ENCODE results near the gene ZNF850.
"Not testable (repeated sequence)": the region's sequence is repeated elsewhere in the genome, so short reads cannot be mapped to it uniquely, and the experiment has no call there.

Gene ZNF850

DNA sequence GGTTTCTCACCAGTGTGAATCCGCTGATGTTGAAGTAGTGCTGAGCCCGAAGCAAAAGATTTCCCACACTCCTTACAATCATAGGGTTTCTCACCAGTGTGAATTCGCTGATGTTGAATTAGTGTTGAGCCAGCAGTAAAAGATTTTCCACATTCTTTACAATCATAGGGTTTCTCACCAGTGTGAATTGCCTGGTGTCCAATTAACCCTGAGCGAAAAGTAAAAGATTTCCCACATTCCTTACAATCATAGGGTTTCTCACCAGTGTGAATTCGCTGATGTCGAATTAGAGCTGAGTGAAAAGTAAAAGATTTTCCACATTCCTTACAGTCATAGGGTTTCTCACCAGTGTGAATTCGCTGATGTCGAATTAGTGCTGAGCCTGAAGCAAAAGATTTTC is 23.0 kb downstream of the ZNF850 start:
- not testable (repeated sequence) for H3K27me3 ChIP-seq (ENCODE audit: control insufficient read depth in 1 of 2, insufficient read depth in 1 of 2, low read length in 2 of 2); H3K14ac ChIP-seq (ENCODE audit: low read length in 2 of 2); H3K4me2 ChIP-seq (ENCODE audit: low read length, poor library complexity, severe bottlenecking); H2BK15ac ChIP-seq (ENCODE audit: low read depth, poor library complexity, severe bottlenecking); H3K27ac ChIP-seq (ENCODE audit: low read length, poor library complexity, severe bottlenecking); H4K91ac ChIP-seq (ENCODE audit: low read length); H3K4ac ChIP-seq (ENCODE audit: low read depth in 1 of 2, low read length in 2 of 2); H3K23ac ChIP-seq (ENCODE audit: low read length in 2 of 2); H4K8ac ChIP-seq (ENCODE audit: low read length); H2AK5ac ChIP-seq (ENCODE audit: low read length, severe bottlenecking); H2BK12ac ChIP-seq (ENCODE audit: low read length in 2 of 2); H2AFZ ChIP-seq (ENCODE audit: low read depth, low read length); H3K9ac ChIP-seq (ENCODE audit: low read length); H3K79me1 ChIP-seq (replicated peaks; ENCODE audit: low read length, poor library complexity, severe bottlenecking); H2BK5ac ChIP-seq (ENCODE audit: low read depth, low read length, poor library complexity, severe bottlenecking); DNase-seq; H3K18ac ChIP-seq (ENCODE audit: low read depth in 1 of 2, low read length in 2 of 2); H2BK120ac ChIP-seq (ENCODE audit: low read depth, low read length); H3K4me1 ChIP-seq (ENCODE audit: control insufficient read depth, insufficient read depth, low read depth, low read length)
- Histone ChIP-seq H3K9me3 (ENCODE audit: control insufficient read depth, low read length) (peaks cover 96% of the 10 kb centered on the region), H3K4me3 (ENCODE audit: insufficient read depth in 1 of 2, low read depth in 1 of 2, low read length in 2 of 2) (peak overlapping the region in 1 of 2 experiments; percentile 45), H3K36me3 (ENCODE audit: control insufficient read depth in 1 of 2, insufficient read depth in 2 of 2, low read depth in 1 of 2, low read length in 2 of 2) (peaks cover 28 to 67% of the 10 kb centered on the region in 2 experiments)
- WGBS = 100% methylated on average over 5 of the region's 8 CpGs

DNA sequence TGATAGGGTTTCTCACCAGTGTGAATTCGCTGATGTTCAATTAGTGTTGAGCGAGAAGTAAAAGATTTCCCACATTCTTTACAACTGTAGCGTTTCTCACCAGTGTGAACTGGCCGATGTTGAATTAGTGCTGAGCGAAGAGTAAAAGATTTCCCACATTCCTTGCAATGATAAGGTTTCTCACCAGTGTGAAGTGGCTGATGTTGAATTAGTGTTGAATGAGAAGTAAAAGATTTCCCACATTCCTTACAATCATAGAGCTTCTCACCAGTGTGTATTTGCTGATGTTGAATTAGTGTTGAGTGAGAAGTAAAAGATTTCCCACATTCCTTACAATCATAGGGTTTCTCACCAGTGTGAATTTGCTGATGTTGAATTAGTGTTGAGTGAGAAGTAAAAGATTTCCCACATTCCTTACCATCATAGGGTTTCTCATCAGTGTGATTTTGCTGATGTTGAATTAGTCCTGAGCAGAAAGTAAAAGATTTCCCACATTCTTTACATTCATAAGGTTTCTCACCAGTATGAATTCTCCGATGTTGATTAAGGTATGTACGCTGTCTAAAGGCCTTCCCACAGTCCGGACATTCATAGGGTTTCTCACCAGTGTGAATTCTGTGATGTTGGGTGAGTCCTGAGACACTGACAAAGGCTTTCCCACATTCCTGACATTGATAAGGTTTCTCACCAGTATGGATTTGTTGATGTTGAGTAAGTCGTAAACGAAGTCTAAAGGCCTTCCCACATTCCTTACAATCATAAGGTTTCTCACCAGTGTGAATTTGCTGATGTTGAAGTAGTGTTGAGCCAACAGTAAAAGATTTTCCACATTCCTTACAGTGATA is 24.0 kb downstream of the ZNF850 start:
- H3K27ac ChIP-seq (ENCODE audit: low read length, poor library complexity, severe bottlenecking) = no peak overlapping the region
- no peak overlapping the region for H4K8ac ChIP-seq (ENCODE audit: low read length)
- no peak overlapping the region for H3K4me2 ChIP-seq (ENCODE audit: low read length, poor library complexity, severe bottlenecking)
- H2BK120ac ChIP-seq (ENCODE audit: low read depth, low read length) = no peak overlapping the region
- no peak overlapping the region for H3K4ac ChIP-seq (ENCODE audit: low read depth in 1 of 2, low read length in 2 of 2)
- no peak overlapping the region for H2AFZ ChIP-seq (ENCODE audit: low read depth, low read length)
- no peak overlapping the region for H3K23ac ChIP-seq (ENCODE audit: low read length in 2 of 2)
- no peak overlapping the region for H2BK5ac ChIP-seq (ENCODE audit: low read depth, low read length, poor library complexity, severe bottlenecking)
- WGBS = over 99% methylated on average over 7 of the region's 10 CpGs
- H3K4me3 ChIP-seq (ENCODE audit: insufficient read depth in 1 of 2, low read depth in 1 of 2, low read length in 2 of 2) = peak overlapping the region in 1 of 2 experiments; percentile 45
- no peaks in the 10 kb centered on the region for H3K27me3 ChIP-seq (ENCODE audit: control insufficient read depth in 1 of 2, insufficient read depth in 1 of 2, low read length in 2 of 2)
- no peak overlapping the region for H4K91ac ChIP-seq (ENCODE audit: low read length)
- H2BK15ac ChIP-seq (ENCODE audit: low read depth, poor library complexity, severe bottlenecking) = no peak overlapping the region
- H3K14ac ChIP-seq (ENCODE audit: low read length in 2 of 2) = no peak overlapping the region
- H2AK5ac ChIP-seq (ENCODE audit: low read length, severe bottlenecking) = no peak overlapping the region
- no peak for DNase-seq
- no peak overlapping the region for H3K18ac ChIP-seq (ENCODE audit: low read depth in 1 of 2, low read length in 2 of 2)
- H3K9me3 ChIP-seq (ENCODE audit: control insufficient read depth, low read length) = peaks cover 97% of the 10 kb centered on the region
- H3K79me1 ChIP-seq (replicated peaks; ENCODE audit: low read length, poor library complexity, severe bottlenecking) = peaks cover 6% of the 10 kb centered on the region
- peaks cover 27 to 64% of the 10 kb centered on the region in 2 experiments for H3K36me3 ChIP-seq (ENCODE audit: control insufficient read depth in 1 of 2, insufficient read depth in 2 of 2, low read depth in 1 of 2, low read length in 2 of 2)
- no peak overlapping the region for H2BK12ac ChIP-seq (ENCODE audit: low read length in 2 of 2)
- H3K4me1 ChIP-seq (ENCODE audit: control insufficient read depth, insufficient read depth, low read depth, low read length) = no peaks in the 10 kb centered on the region
- H3K9ac ChIP-seq (ENCODE audit: low read length) = no peak overlapping the region

DNA sequence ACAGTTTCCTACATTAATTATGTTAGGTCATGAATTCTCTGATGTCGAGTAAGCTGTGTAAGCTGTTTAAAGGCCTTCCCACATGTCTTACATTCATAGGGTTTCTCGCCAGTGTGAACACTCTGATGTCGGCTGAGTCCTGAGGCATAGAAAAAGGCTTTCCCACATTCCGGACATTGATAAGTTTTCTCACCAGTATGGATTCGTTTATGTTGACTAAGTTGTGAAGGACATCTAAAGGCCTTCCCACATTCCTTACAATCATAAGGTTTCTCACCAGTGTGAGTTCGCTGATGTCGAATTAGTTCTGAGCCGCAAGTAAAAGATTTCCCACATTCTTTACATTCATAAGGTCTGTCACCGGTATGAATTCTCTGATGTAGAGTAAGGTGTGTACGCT is 24.9 kb downstream of the ZNF850 start:
- H2AFZ ChIP-seq (ENCODE audit: low read depth, low read length) = no peak overlapping the region
- peak overlapping the region in 1 of 2 experiments; percentile 45 for H3K4me3 ChIP-seq (ENCODE audit: insufficient read depth in 1 of 2, low read depth in 1 of 2, low read length in 2 of 2)
- H3K79me1 ChIP-seq (replicated peaks; ENCODE audit: low read length, poor library complexity, severe bottlenecking) = peaks cover 6% of the 10 kb centered on the region
- H2BK15ac ChIP-seq (ENCODE audit: low read depth, poor library complexity, severe bottlenecking) = no peak overlapping the region
- H3K9me3 ChIP-seq (ENCODE audit: control insufficient read depth, low read length) = peaks cover 97% of the 10 kb centered on the region
- H3K4ac ChIP-seq (ENCODE audit: low read depth in 1 of 2, low read length in 2 of 2) = no peak overlapping the region
- H3K27me3 ChIP-seq (ENCODE audit: control insufficient read depth in 1 of 2, insufficient read depth in 1 of 2, low read length in 2 of 2) = no peaks in the 10 kb centered on the region
- H3K9ac ChIP-seq (ENCODE audit: low read length) = no peak overlapping the region
- DNase-seq = no peak
- H3K14ac ChIP-seq (ENCODE audit: low read length in 2 of 2) = no peak overlapping the region
- H3K27ac ChIP-seq (ENCODE audit: low read length, poor library complexity, severe bottlenecking) = no peak overlapping the region
- no peak overlapping the region for H3K23ac ChIP-seq (ENCODE audit: low read length in 2 of 2)
- no peak overlapping the region for H3K4me2 ChIP-seq (ENCODE audit: low read length, poor library complexity, severe bottlenecking)
- no peak overlapping the region for H4K8ac ChIP-seq (ENCODE audit: low read length)
- no peak overlapping the region for H3K18ac ChIP-seq (ENCODE audit: low read depth in 1 of 2, low read length in 2 of 2)
- 97% methylated on average over 6 of the region's 10 CpGs for WGBS
- no peak overlapping the region for H2AK5ac ChIP-seq (ENCODE audit: low read length, severe bottlenecking)
- no peak overlapping the region for H2BK12ac ChIP-seq (ENCODE audit: low read length in 2 of 2)
- no peak overlapping the region for H4K91ac ChIP-seq (ENCODE audit: low read length)
- H3K36me3 ChIP-seq (ENCODE audit: control insufficient read depth in 1 of 2, insufficient read depth in 2 of 2, low read depth in 1 of 2, low read length in 2 of 2) = peaks cover 27 to 58% of the 10 kb centered on the region in 2 experiments
- no peaks in the 10 kb centered on the region for H3K4me1 ChIP-seq (ENCODE audit: control insufficient read depth, insufficient read depth, low read depth, low read length)
- no peak overlapping the region for H2BK120ac ChIP-seq (ENCODE audit: low read depth, low read length)
- H2BK5ac ChIP-seq (ENCODE audit: low read depth, low read length, poor library complexity, severe bottlenecking) = no peak overlapping the region

DNA sequence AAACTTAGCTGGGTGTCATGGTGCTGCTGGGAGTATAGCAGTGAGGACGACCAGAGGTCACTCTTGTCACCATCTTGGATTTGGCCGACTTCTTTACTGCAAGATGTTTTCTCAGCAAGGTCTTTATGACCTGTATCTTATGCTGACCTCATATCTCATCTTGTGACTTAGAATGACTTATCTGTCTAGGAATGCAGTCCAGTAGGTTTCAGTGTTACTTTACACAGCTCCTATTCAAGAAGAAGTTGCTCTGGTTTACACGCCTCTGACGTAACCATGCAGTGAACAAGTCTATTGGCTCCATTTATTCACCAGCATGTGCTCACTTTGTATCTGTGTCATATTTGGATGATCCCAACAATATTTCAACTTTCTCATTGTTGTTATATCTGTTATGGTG is 26.7 kb downstream of the ZNF850 start:
- Histone ChIP-seq H2AFZ (ENCODE audit: low read depth, low read length) (no peak overlapping the region), H2BK120ac (ENCODE audit: low read depth, low read length) (no peak overlapping the region), H3K9me3 (ENCODE audit: control insufficient read depth, low read length) (peaks cover 93% of the 10 kb centered on the region), H2BK15ac (ENCODE audit: low read depth, poor library complexity, severe bottlenecking) (no peak overlapping the region), H3K4me1 (ENCODE audit: control insufficient read depth, insufficient read depth, low read depth, low read length) (no peaks in the 10 kb centered on the region), H3K23ac (ENCODE audit: low read length in 2 of 2) (no peak overlapping the region), H4K8ac (ENCODE audit: low read length) (no peak overlapping the region), H2BK5ac (ENCODE audit: low read depth, low read length, poor library complexity, severe bottlenecking) (no peak overlapping the region), H4K91ac (ENCODE audit: low read length) (no peak overlapping the region), H3K9ac (ENCODE audit: low read length) (no peak overlapping the region), H3K4me2 (ENCODE audit: low read length, poor library complexity, severe bottlenecking) (no peak overlapping the region), H3K4ac (ENCODE audit: low read depth in 1 of 2, low read length in 2 of 2) (no peak overlapping the region), H3K27ac (ENCODE audit: low read length, poor library complexity, severe bottlenecking) (no peak overlapping the region), H3K36me3 (ENCODE audit: control insufficient read depth in 1 of 2, insufficient read depth in 2 of 2, low read depth in 1 of 2, low read length in 2 of 2) (peaks cover 23 to 43% of the 10 kb centered on the region in 2 experiments), H3K4me3 (ENCODE audit: insufficient read depth in 1 of 2, low read depth in 1 of 2, low read length in 2 of 2) (peak overlapping the region in 1 of 2 experiments; percentile 15), H3K27me3 (ENCODE audit: control insufficient read depth in 1 of 2, insufficient read depth in 1 of 2, low read length in 2 of 2) (no peaks in the 10 kb centered on the region), H3K79me1 (replicated peaks; ENCODE audit: low read length, poor library complexity, severe bottlenecking) (peaks cover 6% of the 10 kb centered on the region), H2BK12ac (ENCODE audit: low read length in 2 of 2) (no peak overlapping the region), H3K14ac (ENCODE audit: low read length in 2 of 2) (no peak overlapping the region), H2AK5ac (ENCODE audit: low read length, severe bottlenecking) (no peak overlapping the region), H3K18ac (ENCODE audit: low read depth in 1 of 2, low read length in 2 of 2) (no peak overlapping the region)
- DNase-seq = no peak
- WGBS = 96% methylated on average over 4 of the region's 4 CpGs
